ENCODE data around the gene PLCB1.

DNA sequence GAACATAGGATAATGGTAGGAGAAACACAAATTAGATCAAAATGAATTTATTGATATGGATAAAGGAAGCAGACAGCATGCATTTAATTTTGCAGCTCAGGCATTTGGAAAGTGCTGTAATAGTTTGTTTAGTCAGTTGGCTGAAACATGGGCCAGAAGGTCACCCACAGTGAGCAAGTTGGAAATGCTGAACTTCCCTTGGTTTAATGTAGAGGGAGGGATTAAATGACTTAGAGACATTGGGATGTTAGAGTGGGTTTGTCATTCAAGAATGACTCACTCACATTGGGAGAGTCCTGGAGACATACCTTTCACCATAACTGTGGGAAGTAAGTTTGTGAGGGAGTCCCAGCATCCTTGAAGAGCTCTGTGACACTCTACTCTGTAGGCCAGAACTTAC is 705.3 kb downstream of the PLCB1 start:
- TF ChIP-seq CTCF (IDR thresholded peaks at IDR 0.05; ENCODE audit: low read depth, low read length) (no peak), POLR2A (IDR thresholded peaks at IDR 0.05; ENCODE audit: extremely low read depth, insufficient read length) (no peak), MYC (IDR thresholded peaks at IDR 0.05; ENCODE audit: low read depth, low read length) (no peak)
- TF ChIP-seq, protein P1, sequence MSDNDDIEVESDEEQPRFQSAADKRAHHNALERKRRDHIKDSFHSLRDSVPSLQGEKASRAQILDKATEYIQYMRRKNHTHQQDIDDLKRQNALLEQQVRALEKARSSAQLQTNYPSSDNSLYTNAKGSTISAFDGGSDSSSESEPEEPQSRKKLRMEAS (IDR thresholded peaks at IDR 0.05; ENCODE audit: low read depth, low read length) = no peak
